Measurements from ENCODE around the gene MRPL55.

Gene MRPL55

DNA sequence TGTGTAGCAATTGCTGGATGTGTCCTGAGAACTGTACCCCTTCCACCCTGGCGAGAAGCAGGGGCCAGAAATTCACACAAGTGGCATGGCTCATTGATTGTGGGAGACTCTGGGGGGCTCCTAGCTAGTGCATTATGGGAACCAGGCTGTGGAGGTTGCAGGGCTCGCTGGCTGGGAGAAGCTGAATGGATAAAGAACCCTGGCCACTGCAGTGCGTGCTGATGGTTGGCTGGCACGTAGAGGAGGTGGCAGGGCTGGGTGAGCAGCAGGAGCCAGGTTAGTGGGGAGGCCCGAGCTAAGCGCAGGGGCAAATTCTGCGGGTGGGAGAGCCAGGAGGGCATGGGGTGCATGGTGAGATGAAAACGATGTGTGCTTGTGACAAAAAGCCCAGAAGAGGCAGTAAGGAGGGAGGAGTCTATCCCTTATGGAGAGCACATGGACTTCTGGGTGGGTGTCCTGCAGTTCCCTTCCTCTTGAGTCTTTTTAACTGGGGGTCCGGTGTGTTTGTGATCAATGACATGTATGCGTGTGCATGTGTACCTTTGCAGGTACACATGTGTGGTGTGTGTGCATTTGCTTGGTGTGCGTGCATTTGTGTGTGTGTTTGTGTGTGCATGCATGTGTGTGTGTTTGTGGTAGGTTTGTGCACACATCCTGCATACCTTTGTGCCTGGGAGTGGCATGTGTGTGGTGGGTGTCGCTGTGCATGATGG lies 34.5 kb upstream of the MRPL55 start:
- no peak for DNase-seq (ENCODE audit: low read depth)
- no peak for TF ChIP-seq CTCF (IDR thresholded peaks at IDR 0.05; ENCODE audit: insufficient read depth, low read depth, low read length, missing control alignments)
- H3K4me3 ChIP-seq (ENCODE audit: low read depth, low read length), result no peak overlapping the region

DNA sequence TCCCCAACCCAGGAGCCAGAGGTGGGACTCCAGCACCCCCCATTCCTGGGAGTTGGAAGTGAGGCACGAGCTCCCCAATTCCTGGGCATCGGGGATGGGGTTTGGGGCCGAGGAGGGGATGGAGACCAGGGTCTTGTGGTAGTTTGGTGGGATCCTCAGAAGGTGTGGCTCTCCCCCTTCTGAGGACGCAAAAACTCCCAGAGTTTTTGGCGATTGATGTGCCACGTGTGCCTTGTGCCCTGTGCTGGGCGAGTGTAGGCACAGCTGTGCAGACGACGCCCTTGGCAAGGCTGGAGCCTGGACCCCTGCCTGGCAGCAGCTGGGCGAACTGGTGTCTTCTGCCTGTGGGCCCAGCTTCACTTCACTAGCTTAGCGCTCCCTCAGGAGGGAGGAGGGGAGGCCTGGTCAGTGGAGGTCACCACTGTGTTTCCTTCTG lies 33.6 kb upstream of the MRPL55 start:
- no peak for TF ChIP-seq CTCF (IDR thresholded peaks at IDR 0.05; ENCODE audit: insufficient read depth, low read depth, low read length, missing control alignments)
- H3K4me3 ChIP-seq (ENCODE audit: low read depth, low read length), result no peak overlapping the region
- no peak for DNase-seq (ENCODE audit: low read depth)

DNA sequence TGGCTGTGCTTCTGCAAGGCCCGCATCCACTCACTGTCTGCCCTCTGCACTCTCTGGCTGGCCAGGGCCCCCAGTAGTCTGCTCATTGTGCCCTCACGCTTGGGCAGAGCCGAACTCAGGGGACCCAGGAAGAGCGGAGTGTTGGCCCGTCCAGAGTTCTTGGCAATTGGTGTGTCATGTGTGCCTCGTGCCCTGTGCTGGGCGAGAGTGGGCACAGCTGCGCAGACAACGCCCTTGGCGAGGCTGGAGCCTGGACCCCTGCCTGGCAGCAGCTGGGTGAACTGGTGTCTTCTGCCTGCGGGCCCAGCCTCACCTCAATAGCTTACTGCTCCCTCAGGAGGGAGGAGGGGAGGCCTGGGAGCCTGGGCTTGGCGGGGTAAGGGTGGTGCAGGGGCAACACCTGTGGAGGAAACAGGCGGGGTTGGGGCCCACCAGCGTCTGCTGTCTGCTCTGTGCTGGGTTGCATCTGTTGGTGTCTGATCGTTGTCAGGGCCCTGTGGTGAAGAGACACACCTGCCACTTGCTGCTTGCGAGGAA lies 33.1 kb upstream of the MRPL55 start:
- no peak for DNase-seq (ENCODE audit: low read depth)
- TF ChIP-seq CTCF (IDR thresholded peaks at IDR 0.05; ENCODE audit: insufficient read depth, low read depth, low read length, missing control alignments), result no peak

DNA sequence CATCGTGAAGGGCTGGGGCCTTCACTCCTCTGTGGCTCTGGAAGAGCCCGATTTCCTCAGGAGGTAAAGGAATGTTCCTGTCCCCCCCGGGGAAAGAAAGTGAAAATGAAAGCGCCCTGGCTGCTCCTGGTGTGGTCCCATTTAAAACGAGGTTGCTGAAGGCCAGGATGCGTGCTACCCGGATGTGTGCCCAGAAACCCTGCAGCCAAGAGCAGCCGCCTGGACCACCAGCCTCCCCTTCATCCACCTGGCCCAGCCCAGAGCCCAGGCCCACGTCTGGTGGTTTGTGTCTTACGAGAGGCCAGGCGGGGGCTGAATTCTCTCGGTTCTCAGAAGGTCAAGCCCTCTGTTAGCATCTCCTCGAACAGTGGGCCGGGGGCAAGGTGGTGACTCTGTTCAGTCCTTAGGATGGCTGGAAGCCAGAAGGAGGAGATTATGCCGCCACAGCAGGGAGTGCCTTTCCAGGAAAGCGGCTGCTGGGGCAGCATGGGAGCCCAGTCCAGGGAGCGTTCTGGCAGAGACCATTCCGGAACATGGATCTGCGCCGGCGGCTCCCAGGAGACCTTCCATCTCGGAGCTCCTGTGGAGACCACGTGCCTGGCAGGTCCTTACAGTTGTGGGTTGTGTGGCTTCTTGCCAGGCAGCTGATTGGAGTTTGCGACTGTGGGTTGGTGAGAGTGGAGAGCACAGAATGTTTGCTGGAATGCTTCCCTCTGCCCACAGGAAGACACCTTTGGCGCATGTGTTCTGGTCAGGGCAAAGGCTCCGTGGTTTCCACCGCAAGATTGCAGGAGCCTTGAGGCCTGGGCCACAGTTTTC lies 32.3 kb upstream of the MRPL55 start:
- peak overlapping the region; percentile 61 for H3K4me3 ChIP-seq (ENCODE audit: low read depth, low read length)
- TF ChIP-seq CTCF (IDR thresholded peaks at IDR 0.05; ENCODE audit: insufficient read depth, low read depth, low read length, missing control alignments), result no peak
- DNase-seq (ENCODE audit: low read depth), result peak; percentile 58

More for the DNA sequence above, 33.1 kb upstream of the MRPL55 start:
- peak overlapping the region; percentile 61 for H3K4me3 ChIP-seq (ENCODE audit: low read depth, low read length)

DNA sequence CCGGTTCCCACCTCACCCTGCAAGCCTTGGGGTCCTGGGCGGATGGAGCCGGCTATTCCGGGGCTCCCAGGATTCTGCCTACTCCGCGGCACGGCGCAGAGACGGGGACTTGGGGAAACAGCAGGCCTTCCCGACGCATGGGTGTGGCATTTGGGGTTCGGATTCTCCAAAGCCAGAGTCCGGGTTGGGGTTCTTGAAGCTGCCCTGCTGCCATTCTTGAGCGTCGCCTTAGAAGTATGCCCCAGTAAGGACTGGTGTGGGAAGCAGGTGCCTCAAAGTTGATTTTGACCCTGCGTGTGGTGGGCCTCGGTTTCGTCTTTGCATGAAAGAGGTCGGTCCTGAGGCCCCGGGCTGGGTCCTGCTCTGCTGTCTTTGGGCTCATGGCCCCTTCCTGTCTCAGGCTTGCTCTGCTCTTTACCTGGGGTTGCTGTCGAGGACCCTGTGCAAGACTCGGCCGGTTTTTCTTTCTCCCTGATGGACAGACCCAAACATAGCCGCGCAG lies 31.7 kb upstream of the MRPL55 start:
- DNase-seq (ENCODE audit: low read depth), result no peak
- H3K4me3 ChIP-seq (ENCODE audit: low read depth, low read length), result peak overlapping the region; percentile 61
- TF ChIP-seq CTCF (IDR thresholded peaks at IDR 0.05; ENCODE audit: insufficient read depth, low read depth, low read length, missing control alignments), result no peak

DNA sequence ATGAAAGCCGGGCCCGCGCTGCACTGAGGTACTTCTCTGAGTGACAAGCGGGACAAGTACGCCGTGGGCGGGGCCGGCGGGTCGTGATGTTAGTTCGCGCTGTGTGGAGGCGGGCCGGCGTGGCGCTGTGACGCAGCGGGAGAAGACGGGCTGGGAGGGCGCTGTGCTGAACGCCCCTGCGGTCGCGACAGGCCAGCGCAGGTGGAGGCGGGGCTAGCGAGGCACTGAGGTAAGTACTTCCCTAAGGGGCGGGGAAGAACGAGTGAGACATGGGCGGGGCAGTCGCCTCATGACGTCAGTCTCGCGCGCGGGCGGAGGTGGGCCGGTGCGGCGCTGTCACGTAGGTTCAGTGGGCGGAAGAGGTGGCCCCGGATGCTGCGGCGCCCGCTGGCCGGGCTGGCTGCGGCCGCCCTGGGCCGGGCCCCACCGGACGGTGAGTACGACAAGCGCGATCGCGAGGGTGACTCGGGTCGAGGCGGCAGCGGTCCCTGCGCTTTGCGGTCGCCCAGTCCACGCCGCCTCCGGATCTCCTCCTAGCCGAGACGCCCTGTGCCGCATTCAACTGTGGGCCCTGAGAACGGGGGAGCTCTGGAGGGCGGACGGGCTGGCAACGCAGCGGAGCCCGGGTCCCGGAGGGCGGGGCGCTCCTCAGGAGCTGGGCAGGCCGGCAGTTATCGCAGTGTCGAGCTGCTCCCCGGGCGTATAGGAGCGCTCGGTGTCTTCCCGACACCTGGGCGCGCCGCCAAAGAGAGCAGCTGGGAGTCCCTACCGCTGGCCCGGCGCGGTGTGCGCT lies 31.0 kb upstream of the MRPL55 start, which contains the start of gene GUK1:
TSS of gene GUK1 (plus strand) at position 349 of the 793 bp plus-strand sequence. CDS start at position 373, 24 bp downstream.
- peak; percentile 100 for DNase-seq (ENCODE audit: low read depth)
- TF ChIP-seq CTCF (IDR thresholded peaks at IDR 0.05; ENCODE audit: insufficient read depth, low read depth, low read length, missing control alignments), result peak; percentile 11
- H3K4me3 ChIP-seq (ENCODE audit: low read depth, low read length), result peak within 1 kb of the TSS; percentile 92

All from GM12865 (cell line).